Measurements from ENCODE around the gene S100A1. TPM values are rescaled to one million over a fixed set of nuclear protein-coding genes. Genes with fewer than 3 reads are reported as not detected.

Gene S100A1
- total RNA-seq, 1 experiment from 2014 or later, result not detected

DNA sequence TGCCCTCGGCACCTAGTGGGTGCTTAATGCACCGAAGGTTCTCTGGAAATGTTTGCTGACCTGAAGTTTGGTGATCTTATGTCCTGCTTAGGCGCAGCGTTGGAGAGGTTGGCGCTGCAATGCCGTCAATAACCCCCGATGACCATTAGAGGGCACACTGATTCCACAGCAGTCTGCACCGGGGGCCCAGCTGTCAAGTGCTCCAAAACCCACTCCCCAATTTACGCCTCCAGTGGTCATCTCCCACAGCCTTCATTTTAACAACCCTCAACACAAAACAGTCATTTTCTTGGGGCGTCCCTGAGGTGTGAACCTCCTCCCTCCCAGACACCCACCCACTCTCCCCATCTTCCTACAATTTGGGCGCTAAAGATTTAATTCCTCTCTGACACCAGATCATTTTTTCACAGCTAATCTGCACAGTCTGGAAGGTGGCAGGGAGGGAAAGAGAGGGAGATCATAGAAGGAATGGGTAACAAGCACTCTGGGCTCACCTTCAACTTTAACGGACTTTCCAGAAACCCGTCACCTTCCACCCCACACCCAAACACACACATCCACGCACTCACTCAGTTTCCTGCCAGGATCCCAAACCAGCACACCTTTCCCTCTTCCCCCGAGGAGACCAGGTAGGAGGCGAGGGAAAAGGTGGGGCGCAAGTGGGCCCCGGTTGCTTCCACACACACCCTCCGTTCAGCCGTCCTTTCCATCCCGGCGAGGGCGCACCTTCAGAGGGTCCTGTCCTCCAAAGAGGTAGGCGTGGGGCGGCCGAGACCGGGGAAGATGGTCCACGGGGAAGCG lies 49.7 kb downstream of the S100A1 start:
- peaks cover 17% of the 10 kb centered on the region for H3K36me3 Mint-ChIP-seq (ENCODE audit: insufficient read depth, unreplicated experiment)
- peak overlapping the region; percentile 62 for H3K27ac Mint-ChIP-seq (ENCODE audit: unreplicated experiment)
- no peaks in the 10 kb centered on the region for H3K9me3 Mint-ChIP-seq (ENCODE audit: low read depth, unreplicated experiment)
- peak overlapping the region; percentile 71 for H3K4me3 Mint-ChIP-seq (ENCODE audit: low read depth, unreplicated experiment)
- DNase-seq, result peak; percentile 66
- peaks cover 25% of the 10 kb centered on the region for H3K4me1 Mint-ChIP-seq (ENCODE audit: low read depth, unreplicated experiment)
- intact Hi-C loops (cut with micrococcal nuclease; ENCODE audit: unreplicated experiment), result loop anchor here (1.0 to 5.0 kb wide), 2 partner anchors 71 to 309 kb away; partner anchors contain the start of gene RAB13
- CTCF ChIA-PET, result interaction anchor here (0.6 to 1.2 kb wide), 6 partner anchors 31 to 308 kb away, joined by 3 to 4 read pairs (median 3); partner anchors contain the start of genes INTS3 and RAB13
- peaks cover 61% of the 10 kb centered on the region for H3K27me3 Mint-ChIP-seq (ENCODE audit: unreplicated experiment)
- TF ChIP-seq, protein P1, sequence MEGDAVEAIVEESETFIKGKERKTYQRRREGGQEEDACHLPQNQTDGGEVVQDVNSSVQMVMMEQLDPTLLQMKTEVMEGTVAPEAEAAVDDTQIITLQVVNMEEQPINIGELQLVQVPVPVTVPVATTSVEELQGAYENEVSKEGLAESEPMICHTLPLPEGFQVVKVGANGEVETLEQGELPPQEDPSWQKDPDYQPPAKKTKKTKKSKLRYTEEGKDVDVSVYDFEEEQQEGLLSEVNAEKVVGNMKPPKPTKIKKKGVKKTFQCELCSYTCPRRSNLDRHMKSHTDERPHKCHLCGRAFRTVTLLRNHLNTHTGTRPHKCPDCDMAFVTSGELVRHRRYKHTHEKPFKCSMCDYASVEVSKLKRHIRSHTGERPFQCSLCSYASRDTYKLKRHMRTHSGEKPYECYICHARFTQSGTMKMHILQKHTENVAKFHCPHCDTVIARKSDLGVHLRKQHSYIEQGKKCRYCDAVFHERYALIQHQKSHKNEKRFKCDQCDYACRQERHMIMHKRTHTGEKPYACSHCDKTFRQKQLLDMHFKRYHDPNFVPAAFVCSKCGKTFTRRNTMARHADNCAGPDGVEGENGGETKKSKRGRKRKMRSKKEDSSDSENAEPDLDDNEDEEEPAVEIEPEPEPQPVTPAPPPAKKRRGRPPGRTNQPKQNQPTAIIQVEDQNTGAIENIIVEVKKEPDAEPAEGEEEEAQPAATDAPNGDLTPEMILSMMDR (IDR thresholded peaks at IDR 0.05; ENCODE audit: unreplicated experiment), result peak; percentile 96
- no TSS peak for BruUV-seq (replicated peaks)

DNA sequence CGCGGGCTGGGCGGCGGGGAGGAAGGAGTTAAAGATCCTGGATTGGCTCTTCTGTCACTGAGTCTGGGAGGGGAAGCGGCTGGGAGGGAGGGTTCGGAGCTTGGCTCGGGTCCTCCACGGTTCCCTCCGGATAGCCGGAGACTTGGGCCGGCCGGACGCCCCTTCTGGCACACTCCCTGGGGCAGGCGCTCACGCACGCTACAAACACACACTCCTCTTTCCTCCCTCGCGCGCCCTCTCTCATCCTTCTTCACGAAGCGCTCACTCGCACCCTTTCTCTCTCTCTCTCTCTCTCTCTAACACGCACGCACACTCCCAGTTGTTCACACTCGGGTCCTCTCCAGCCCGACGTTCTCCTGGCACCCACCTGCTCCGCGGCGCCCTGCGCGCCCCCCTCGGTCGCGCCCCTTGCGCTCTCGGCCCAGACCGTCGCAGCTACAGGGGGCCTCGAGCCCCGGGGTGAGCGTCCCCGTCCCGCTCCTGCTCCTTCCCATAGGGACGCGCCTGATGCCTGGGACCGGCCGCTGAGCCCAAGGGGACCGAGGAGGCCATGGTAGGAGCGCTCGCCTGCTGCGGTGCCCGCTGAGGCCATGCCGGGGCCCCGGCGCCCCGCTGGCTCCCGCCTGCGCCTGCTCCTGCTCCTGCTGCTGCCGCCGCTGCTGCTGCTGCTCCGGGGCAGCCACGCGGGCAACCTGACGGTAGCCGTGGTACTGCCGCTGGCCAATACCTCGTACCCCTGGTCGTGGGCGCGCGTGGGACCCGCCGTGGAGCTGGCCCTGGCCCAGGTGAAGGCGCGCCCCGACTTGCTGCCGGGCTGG lies 50.5 kb downstream of the S100A1 start, which contains the start of gene NPR1:
TSS of gene NPR1 (plus strand) at position 170 of the 818 bp plus-strand sequence. CDS start at position 591, 421 bp downstream.
- Mint-ChIP-seq H3K27ac (ENCODE audit: unreplicated experiment) (peak within 1 kb of the TSS; percentile 62), H3K36me3 (ENCODE audit: insufficient read depth, unreplicated experiment) (peaks cover 17% of the 10 kb centered on the region), H3K4me3 (ENCODE audit: low read depth, unreplicated experiment) (peak within 1 kb of the TSS; percentile 71), H3K27me3 (ENCODE audit: unreplicated experiment) (peaks cover 69% of the 10 kb centered on the region), H3K9me3 (ENCODE audit: low read depth, unreplicated experiment) (no peaks in the 10 kb centered on the region), H3K4me1 (ENCODE audit: low read depth, unreplicated experiment) (peaks cover 26% of the 10 kb centered on the region)
- TF ChIP-seq, protein P1 (IDR thresholded peaks at IDR 0.05; ENCODE audit: unreplicated experiment), result no peak
- peak; percentile 37 for DNase-seq
- intact Hi-C loops (cut with micrococcal nuclease; ENCODE audit: unreplicated experiment), result loop anchor here (5.0 kb wide), 1 partner anchor 309 kb away; the partner anchor contains the start of gene RAB13
- no TSS peak for BruUV-seq (replicated peaks)
- CTCF ChIA-PET, result interaction anchor here (0.6 to 1.2 kb wide), 5 partner anchors 30 to 307 kb away, joined by 3 to 4 read pairs (median 3); partner anchors contain the start of genes INTS3 and RAB13

DNA sequence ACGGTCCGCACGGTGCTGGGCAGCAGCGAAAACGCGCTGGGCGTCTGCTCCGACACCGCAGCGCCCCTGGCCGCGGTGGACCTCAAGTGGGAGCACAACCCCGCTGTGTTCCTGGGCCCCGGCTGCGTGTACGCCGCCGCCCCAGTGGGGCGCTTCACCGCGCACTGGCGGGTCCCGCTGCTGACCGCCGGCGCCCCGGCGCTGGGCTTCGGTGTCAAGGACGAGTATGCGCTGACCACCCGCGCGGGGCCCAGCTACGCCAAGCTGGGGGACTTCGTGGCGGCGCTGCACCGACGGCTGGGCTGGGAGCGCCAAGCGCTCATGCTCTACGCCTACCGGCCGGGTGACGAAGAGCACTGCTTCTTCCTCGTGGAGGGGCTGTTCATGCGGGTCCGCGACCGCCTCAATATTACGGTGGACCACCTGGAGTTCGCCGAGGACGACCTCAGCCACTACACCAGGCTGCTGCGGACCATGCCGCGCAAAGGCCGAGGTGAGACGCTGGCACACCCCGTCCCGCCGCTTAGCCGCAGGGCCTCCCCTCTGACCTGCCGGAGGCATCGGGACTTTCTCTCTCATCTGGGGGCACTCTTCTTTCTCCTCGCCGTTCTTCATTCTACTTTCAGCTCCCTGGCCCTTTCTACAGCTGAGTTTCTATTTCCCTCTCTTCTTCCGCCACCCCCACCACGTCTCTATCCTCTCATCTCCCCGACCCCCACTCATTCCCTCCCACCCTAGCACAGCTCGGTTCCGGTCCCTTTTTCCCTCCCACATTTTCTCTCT lies 51.3 kb downstream of the S100A1 start:
- CTCF ChIA-PET, result interaction anchor here (0.9 kb wide), 1 partner anchor 307 kb away, joined by 3 read pairs; the partner anchor contains the start of gene RAB13
- H3K36me3 Mint-ChIP-seq (ENCODE audit: insufficient read depth, unreplicated experiment), result peaks cover 17% of the 10 kb centered on the region
- intact Hi-C loops (cut with micrococcal nuclease; ENCODE audit: unreplicated experiment), result loop anchor here (5.0 kb wide), 1 partner anchor 308 kb away; the partner anchor contains the start of gene RAB13
- H3K27me3 Mint-ChIP-seq (ENCODE audit: unreplicated experiment), result peaks cover 77% of the 10 kb centered on the region
- TF ChIP-seq, protein P1 (IDR thresholded peaks at IDR 0.05; ENCODE audit: unreplicated experiment), result peak; percentile 47
- H3K27ac Mint-ChIP-seq (ENCODE audit: unreplicated experiment), result no peak overlapping the region
- H3K9me3 Mint-ChIP-seq (ENCODE audit: low read depth, unreplicated experiment), result no peaks in the 10 kb centered on the region
- DNase-seq, result peak; percentile 28
- peak overlapping the region; percentile 71 for H3K4me3 Mint-ChIP-seq (ENCODE audit: low read depth, unreplicated experiment)
- H3K4me1 Mint-ChIP-seq (ENCODE audit: low read depth, unreplicated experiment), result peaks cover 33% of the 10 kb centered on the region
- no TSS peak for BruUV-seq (replicated peaks)

DNA sequence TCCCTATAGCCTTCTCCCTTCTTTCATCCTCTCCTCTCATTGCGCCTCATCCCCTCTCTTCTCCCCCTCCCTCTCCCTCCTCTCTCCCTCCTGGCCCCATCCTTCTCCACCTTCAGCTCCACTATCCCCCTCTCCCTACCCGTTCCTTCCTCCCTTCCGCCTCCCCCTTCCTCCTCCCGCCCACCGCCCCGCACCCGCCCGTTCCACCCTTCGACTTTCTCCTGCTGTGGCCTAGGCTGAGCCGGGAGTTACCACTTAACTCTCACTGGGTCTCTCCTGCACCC lies 51.8 kb downstream of the S100A1 start:
- CTCF ChIA-PET, result no interaction called here
- TF ChIP-seq, protein P1 (IDR thresholded peaks at IDR 0.05; ENCODE audit: unreplicated experiment), result no peak
- no TSS peak for BruUV-seq (replicated peaks)
- H3K36me3 Mint-ChIP-seq (ENCODE audit: insufficient read depth, unreplicated experiment), result peaks cover 17% of the 10 kb centered on the region
- H3K27me3 Mint-ChIP-seq (ENCODE audit: unreplicated experiment), result peaks cover 83% of the 10 kb centered on the region
- H3K9me3 Mint-ChIP-seq (ENCODE audit: low read depth, unreplicated experiment), result no peaks in the 10 kb centered on the region
- peak overlapping the region; percentile 71 for H3K4me3 Mint-ChIP-seq (ENCODE audit: low read depth, unreplicated experiment)
- intact Hi-C loops (cut with micrococcal nuclease; ENCODE audit: unreplicated experiment), result no loop called here
- H3K27ac Mint-ChIP-seq (ENCODE audit: unreplicated experiment), result no peak overlapping the region
- H3K4me1 Mint-ChIP-seq (ENCODE audit: low read depth, unreplicated experiment), result peaks cover 33% of the 10 kb centered on the region
- DNase-seq, result no peak
